Adrenal gland (tissue), 5 donors: ENCODE results near the gene CCDC148.

ENCODE experiments used
- CTCF ChIP-seq, 6 experiments: fragments of 450-650 bp in 4 of 6; fragments of 200-600 bp in 2 of 6; sonication (generic) in 1 of 6; IDR thresholded peaks; 1 replicate in 5 of 6; 2 replicates in 1 of 6; pipeline versions ENCODE4 v1.5.1 to v1.8.0; 2016 to 2021; ENCODE audit warnings: antibody characterized with exemption in 6 of 6, mild to moderate bottlenecking in 2 of 6, moderate library complexity in 1 of 6
- POLR2A ChIP-seq, 2 donors: fragments of 450-650 bp; IDR thresholded peaks; one replicate each; pipeline ENCODE4 v1.6.1; 2017; ENCODE audit warnings: antibody characterized with exemption in 2 of 2, mild to moderate bottlenecking in 2 of 2, moderate library complexity in 1 of 2
- donor health status: DM: no; HTN: no; CAD: no.

GRCh38 chr2:158143703-158144360 is 312.7 kb downstream of the CCDC148 start:
- no peak for TF ChIP-seq CTCF (IDR thresholded peaks at IDR 0.05)
- no peak for TF ChIP-seq POLR2A (IDR thresholded peaks at IDR 0.05)
